Ovary (tissue), 3 donors: ENCODE results near the gene C6orf163.

Source experiments
- CTCF ChIP-seq, 3 donors: fragments of 450-650 bp in 2 of 3; fragments of 200-600 bp in 1 of 3; IDR thresholded peaks; one replicate each; pipeline versions ENCODE4 v1.5.1 to v1.8.0; 2016 to 2022; ENCODE audit warnings: antibody characterized with exemption in 3 of 3, mild to moderate bottlenecking in 1 of 3
- EP300 ChIP-seq: sonication (generic); formaldehyde crosslinking; IDR thresholded peaks from one replicate; pipeline ENCODE4 v1.6.1; 2017; ENCODE audit warnings: antibody characterized with exemption
- donor health status: DM: no; HTN: no; CAD: no.

GRCh38 chr6:87408721-87409155 lies 64.1 kb downstream of the C6orf163 start:
- no peak for TF ChIP-seq CTCF (IDR thresholded peaks at IDR 0.05)
- TF ChIP-seq EP300 = no peak
